NT2/D1 (cell line): ENCODE measurements around the gene NSD1.

ENCODE experiments used
- SUZ12 ChIP-seq: IDR thresholded peaks from 2 replicates; pipeline ENCODE4 v1.6.1; 2011; ENCODE audit not compliant: insufficient read length, insufficient read depth; ENCODE audit errors: extremely low read depth
- YY1 ChIP-seq: IDR thresholded peaks from 2 replicates; pipeline ENCODE4 v1.6.1; 2011; ENCODE audit not compliant: insufficient read length, insufficient read depth
- ZNF274 ChIP-seq: IDR thresholded peaks from 2 replicates; pipeline ENCODE4 v1.6.1; 2011; ENCODE audit warnings: mild to moderate bottlenecking, low read depth, low read length

DNA sequence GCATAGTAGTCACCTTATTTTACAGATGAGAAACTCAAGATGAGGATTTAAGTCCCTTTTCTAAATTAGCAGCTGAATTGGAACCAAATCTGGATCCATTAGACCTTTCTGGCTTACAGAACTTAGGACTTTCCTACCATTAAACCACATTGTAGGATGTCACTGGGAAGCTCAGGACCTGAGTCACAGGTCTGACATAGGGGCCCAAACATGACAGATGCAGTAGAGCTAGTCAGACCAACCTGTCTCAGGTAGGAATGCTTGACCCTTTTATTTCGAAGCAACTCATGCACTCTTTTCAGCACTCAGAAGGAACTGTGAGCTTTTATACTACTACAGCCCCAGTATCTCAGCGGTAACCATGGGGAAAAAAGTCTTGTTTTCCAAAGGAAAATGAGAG, 167.4 kb downstream of the NSD1 start:
- TF ChIP-seq SUZ12 (no peak), ZNF274 (no peak), YY1 (no peak)
